UCSD-AML1 (cell line): ENCODE measurements around the gene PARVB.

Experiments
- DNase-seq: peaks from one replicate; lab custom pipeline; 2025; ENCODE audit not compliant: unreplicated experiment; lab: John Stamatoyannopoulos, UW

PARVB gene, protein sequence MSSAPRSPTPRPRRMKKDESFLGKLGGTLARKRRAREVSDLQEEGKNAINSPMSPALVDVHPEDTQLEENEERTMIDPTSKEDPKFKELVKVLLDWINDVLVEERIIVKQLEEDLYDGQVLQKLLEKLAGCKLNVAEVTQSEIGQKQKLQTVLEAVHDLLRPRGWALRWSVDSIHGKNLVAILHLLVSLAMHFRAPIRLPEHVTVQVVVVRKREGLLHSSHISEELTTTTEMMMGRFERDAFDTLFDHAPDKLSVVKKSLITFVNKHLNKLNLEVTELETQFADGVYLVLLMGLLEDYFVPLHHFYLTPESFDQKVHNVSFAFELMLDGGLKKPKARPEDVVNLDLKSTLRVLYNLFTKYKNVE

DNA sequence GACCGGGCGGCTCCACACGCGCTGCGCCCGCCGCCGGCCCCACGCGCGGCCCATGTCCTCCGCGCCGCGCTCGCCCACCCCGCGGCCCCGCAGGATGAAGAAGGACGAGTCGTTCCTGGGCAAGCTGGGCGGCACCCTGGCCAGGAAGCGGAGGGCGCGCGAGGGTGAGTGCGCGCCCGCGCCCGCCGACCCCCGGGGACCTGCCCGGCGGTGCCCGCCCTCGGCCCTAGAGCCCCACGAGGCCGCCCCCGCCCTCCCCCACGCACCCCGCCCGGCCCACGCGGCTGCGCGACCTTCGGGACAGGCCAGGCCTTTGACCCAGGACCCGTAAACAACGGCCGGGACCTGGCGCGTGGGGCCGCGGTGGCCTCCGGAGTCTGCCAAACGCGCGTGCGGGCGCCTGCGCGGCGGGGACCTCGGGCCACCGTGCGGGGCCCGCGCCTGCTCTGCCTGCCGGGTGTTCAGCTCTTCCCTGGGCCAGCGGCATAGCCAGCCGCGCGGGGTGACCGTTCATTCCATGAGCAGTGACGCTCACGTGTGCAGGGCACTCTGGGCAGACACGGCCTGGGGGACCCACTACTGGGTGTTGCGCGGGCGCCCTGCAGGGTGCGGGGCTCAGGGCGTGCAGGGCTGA is at the start of gene PARVB:
TSS of gene PARVB (plus strand) at position 15 of the 634 bp plus-strand sequence. CDS start at position 53, 38 bp downstream.
- DNase-seq, result peak; percentile 48

DNA sequence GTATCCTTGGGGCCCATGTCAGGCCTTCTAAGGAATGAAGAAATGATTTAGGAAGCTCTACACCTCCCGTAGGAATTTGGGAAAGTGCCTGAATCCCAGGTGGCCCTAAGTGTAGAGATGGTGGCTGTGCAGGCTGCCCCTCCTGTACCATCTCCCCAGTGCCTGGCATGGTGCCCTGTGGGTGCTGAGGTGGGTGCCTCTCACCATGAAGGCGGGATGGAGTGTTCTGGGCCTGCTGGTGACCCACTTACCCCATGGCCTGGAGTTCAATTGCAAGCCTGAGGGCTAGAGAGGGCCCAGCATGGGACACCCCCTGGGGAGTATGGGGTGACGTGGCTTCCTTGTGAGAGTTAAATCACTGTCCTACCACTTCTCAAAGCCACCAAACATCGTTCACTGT is 49.1 kb upstream of the PARVB start:
- DNase-seq, result no peak

DNA sequence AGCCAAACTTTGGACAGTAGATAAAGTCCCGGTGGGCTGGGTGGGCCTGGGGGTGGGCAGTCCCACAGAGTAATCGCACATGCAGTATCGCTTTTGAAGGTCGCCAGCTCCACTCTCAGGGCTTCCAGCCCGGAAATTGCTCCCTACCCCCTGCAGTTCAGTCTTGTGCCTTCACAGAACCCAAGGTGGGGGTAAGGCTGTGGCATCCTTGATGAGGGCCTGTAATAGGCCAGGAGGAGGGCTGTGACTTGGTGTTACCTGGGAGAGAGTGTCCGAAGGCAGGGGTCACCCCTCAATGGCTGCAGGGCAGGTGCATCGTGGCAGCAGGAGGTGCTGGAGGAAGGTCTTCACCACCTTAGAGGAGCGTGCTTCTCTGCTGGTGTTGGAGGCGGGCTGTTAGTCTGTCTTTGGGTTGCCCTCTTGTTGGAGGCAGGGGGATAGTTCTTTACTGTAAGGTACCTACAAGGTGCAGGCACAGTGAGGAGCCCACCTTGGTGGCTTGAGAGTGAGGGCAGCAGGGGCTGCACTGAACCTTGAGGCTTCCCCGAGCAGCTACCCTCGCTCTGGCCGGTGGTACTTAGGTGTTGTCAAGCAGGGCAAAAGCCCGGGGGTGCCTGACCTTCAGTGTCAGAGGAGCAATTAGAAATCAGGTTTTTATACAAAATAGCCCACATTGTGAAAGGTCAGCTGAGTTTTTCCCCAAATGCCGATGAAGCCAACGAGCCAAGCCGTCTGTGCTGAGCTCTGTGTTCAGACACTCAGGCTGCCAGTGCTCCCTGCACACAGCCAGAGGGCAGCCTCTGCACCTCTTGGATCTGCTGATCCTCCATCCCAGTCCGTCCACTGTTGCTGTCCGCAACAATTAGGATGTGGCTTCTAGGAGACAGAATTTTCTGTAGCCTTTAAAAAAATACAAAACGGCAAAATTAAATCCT is 47.0 kb upstream of the PARVB start:
- DNase-seq, result no peak

DNA sequence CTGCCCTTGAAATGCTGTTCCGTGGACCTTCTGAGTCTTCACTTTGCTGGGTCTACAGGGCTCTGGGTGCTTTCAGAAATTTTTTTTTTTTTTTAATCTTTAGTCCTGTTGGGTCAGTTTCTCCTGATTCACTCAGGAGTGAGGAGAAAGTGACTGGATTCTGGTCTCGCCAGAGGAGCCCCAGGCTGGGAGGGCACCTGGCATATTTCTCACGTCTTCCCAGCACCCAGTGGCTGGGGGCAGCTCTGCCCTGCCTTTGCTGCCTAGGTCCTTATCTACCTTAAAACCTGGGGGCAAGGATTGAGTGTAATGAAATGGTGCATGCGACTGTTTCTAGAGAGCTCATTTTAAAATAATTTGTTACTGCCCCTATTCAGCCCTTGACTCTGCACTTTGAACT is 45.5 kb upstream of the PARVB start:
- DNase-seq, result no peak

DNA sequence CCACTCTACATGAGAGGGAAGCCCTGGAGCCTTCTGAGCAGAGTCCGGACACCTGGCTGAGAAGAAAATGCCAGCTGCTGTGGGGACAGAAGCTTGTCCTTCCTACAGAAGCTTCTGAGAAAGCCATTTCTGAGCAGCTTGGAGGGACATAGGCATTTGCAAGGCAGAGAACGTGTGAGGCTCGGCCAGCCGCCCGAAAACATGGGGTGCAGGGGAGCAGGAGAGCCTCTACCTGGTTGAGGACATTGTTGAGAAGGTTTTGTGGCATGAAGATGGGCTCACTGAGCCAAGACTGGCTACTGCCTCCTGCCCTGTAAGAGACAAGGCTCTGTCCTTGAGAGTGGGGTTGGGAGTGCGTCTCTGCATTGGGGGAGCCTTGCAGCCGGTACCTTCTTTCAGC is 43.5 kb upstream of the PARVB start:
- DNase-seq, result no peak

DNA sequence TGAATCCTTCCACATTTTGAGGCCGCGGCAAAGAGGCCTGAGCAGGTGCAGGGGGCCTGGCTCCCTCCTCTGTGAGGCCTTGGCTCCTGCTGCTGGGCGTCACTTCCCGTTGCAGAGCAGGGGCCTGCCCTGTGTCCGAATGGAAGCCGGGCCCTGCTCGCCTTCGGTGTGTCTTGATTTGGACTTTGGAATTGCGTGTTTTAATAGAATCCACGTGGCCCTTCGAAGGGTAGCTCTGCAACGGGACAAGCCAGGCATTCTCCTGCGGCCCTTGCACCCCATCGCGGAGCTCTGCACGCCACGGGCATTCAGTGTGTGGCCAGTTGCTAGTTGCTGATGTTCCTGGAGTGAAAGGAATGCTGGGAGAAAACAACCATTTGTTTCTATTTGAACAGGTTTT is 43.1 kb upstream of the PARVB start:
- no peak for DNase-seq

DNA sequence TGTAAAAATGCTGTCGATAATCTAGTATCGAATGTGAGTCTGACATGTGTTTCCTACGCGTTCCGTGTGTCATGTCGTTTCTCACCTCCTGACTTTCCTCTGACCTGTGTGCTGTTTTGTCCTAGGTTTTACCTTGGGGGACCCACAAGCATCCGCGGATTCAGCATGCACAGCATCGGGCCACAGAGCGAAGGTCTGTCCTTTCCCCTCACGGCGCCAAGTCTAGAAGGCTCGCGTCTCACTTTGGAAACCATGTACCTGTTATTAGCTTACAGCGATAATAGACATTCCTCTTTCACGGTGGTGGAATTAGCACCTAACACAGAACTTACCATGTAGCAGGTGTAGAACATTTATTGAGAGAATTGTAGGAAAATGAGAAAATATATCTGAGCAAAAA is 40.3 kb upstream of the PARVB start:
- DNase-seq, result no peak

DNA sequence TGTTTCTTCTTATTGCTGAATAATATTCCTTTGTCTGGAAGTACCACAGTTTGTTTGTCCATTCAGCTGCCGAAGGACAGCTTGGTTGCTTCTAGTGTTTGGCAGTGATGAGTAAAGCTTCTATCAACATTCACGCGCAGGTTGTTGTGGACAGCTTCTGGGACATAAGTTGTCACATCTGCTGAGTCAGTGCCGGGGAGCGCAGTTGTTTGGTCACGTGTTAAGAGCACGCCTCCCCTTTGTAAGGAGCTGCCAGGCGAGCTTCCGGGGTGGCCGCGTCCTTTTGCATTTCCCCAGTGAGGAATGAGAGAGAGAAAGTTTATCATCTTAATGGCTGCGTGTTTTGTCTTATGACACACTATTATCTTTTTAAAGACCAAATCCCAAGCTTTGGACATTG is 38.6 kb upstream of the PARVB start:
- DNase-seq, result no peak

DNA sequence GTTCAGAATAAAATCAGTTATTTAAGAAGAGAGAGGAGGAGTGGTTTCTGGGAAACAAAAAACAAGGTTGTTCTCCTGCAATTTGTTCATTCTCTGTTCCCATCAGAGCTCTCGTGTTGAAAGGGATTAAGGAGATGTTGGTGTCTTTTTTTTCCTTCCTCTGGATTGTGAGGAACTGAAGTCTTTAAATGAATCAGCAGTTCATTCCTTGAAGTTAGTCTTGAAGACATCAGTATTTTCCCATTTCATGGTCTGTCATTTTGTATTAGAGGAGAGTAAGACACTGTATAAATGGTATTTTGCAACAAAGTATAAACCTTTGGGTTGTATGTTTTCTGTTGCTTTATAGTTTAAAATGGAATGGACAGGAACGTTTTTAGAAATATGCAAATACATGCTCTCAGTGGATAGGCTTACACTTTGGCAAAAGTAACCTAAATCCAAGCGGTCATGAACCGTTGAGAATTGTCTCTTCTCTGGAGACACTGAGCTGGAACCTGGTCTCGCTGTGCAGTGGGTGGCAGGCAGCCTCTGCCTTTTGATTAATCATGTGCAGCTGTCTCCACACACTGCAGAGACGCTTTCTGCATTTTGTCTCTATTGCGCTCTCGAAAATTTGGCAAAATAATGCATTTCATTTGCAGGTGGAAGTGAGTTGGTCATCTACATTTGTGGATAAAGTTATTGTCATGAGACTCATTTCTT is 35.8 kb upstream of the PARVB start:
- DNase-seq, result no peak

DNA sequence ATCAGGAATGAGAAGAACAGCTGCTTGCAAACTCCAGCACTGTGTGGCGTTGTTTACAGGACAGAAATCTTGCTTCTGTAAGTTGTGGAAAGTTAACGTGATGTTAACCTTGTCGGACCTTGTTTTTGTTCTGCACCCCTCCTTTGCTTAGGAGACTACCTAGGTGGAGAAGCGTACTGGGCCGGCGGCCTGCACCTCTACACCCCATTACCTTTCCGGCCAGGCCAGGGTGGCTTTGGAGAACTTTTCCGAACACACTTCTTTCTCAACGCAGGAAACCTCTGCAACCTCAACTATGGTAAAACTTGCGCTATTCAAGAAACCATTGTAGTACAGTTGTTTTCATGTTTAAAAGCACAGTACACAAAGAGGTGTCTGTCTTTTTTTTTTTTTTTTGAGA is 35.1 kb upstream of the PARVB start:
- DNase-seq, result no peak

DNA sequence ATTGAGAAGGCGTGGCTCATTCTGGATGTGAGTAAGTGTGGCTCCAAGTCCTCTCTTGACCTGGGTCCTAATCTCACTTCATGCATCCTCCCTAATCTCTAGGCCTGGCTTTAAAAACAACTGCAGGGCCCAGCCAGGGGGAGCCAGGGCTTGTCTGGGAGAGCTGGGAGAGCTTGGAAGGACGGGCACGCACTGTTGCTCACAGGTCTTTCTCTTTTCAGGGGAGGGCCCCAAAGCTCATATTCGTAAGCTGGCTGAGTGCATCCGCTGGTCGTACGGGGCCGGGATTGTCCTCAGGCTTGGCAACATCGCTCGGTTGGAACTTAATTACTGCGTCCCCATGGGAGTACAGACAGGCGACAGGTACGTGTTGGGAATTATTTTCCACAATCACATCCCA is 34.1 kb upstream of the PARVB start:
- DNase-seq, result no peak

DNA sequence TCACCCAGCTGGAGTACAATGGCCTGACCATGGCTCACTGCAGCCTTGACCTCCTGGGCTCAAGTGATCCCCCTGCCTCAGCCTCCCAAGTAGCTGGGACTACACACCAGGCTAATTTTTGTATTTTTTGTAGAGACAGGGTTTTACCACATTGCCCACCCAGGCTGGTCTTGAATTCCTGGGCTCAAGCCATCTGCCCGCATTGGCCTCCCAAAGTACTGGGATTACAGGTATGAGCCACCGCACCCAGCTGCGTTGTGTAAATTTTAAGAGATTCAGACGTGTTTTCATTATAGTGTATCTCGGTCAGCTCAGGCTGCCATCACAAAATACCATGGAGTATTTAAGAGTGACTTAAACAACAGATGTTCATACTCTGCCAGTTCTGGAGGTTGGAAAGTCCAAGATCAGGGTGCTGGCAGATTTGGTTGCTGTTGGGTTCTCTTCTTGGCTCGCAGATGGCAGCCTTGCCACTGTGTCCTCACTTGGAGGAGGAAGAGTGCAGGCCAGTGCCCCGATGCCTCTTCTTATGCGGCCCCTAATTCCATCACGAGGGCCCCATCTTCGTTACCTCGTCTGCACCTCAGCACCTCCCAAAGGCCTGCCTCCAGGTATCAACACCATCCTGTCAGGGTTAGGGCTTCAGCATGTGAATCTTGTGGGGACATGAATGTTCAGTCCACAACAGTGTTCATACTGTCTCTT is 32.6 kb upstream of the PARVB start:
- DNase-seq, result no peak

DNA sequence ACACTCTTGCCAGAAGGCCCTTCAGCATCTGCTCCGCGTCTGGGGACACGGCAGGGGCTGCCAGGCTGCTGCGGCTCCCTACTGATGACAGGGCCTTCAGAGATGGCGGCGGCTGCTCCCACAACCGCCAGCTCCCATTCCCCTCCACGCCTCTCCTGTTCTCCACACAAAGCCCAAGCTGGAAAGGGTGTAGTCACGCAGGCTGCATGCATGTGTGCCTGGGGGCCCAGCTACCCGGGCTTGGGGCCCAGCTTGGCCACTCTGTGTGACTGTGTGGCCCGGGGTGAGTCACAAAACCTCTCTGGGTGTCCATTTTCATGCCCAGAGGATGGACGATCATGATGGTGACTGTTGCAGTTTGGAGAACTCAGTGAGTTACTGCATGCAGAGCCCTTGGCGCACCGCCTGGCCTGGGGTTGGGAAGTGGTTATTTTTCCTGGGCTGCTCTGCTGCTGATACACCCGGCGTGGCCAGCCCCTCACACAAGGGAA is 31.7 kb upstream of the PARVB start:
- DNase-seq, result no peak

DNA sequence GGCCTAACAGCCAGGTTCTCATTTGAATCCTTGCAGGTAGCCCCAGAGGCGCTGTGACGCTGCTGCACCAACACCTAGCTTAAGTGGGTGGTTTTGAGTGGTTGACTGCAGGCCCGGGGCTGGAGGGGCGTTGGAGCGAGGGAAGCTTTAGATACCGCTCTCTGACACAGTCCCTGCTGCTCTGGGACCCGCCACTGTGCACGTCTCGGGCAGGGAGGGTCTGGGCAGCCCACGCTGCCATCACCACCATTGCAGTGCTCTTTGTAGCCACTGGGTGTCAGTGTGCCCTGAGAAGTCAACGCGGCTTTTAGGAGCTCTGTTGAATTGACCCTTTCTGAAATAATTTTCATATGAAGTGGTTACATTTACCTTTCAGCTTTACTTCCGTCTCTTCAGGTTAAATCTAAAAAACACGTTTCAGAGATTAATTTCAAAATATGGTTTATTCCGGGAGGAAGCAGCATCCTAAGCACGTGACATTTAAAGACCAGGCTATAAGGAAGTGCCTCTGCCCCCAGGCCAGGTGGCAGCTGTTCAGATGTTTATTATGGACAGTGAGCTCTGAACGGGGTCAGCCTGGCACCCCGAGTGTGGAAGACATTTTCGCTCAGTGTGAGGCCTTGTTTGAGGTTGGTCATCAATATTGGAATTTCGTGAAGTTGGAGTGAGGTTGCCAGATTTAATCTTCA is 30.9 kb upstream of the PARVB start:
- DNase-seq, result peak; percentile 57

DNA sequence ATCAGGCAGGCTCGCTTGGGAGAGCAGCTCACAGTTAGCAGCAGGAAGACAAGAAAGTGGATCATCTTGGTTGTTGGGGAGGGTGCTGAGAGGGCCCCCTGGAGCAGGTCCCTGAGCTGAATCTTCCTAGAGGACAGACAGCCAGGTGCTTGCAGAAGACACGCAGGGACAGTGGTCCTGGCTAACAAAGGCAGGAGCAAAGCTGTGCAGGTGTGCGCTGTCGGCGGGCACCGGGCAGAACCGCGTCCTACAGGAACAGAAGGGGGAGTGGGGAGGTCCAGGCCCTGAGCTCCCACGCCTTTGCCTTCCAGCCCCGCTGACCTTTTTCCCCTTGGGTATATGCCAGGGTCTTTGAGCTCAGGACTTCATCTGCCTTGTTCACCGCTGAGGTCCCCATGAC is 30.1 kb upstream of the PARVB start:
- DNase-seq, result no peak

DNA sequence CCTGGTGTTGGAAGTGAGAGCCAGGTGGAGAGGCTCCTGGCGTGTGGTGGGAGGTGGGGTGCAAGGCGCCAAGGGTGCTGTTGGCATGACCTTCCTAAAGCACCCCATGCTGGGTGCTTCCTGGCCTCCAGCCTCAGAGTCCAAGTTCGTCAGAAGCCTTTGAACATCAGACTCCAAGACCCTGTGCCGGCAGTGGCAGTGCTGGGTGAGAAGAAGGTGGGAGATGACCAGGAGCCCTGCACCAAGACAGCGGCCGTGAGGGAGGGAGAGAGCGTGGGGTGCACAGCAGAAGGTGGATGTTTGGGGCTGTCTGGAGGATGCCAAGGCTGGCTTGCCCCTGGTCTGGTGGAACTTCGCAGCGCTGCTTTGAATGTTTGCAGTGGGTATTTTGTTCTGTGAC is 29.7 kb upstream of the PARVB start:
- DNase-seq, result no peak

DNA sequence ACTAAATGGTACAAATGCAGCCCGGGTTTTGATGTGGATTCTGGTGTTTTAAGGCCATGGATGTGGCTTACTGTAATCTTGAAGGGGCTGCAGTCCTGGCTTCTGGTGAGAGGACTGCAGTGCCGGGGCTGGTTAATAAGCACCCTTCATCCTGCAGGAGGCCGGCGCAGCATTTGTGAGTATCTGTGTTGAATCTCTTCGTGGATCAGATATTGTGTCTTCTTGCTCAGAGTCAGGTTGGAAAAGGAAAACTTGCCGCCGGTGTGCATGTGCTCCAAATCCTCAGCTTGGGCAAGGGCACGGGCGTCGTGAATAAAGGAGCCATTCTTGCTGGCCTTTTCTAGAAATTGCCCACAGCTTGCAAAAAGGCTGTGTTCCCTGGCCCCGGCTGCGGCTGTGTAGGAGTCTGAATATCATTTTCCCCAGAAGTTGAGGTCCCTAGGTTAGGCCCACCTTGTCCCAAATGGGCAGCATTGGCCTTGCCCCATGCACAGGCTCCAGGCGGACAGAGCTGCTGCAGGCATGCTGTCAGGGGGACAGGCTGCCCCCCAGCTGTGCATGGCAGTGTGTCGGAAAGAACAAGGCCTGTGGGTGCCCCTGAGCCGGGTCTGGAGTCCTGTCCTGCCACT is 28.9 kb upstream of the PARVB start:
- no peak for DNase-seq

DNA sequence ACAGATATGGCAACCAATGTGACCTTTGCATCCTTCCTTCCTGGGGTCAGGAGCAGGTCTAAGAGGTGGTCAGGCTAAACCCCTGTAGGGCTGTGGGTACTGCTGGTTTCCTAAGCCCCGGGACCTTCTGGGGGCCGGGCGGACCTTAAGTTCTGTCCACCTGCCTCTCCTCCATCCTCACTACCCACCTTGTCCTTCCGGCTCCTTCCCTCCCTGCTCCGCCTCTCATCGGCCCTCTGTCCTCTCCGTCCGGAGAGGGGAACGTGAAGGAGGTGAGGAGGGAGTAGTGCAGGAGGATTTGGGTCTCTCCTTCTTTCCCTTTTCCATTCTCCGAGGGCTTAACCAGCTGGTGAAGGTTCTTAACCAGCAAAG is 28.3 kb upstream of the PARVB start:
- DNase-seq, result no peak
